ENCODE measurements around the gene STPG1.

The STPG1 gene

DNA sequence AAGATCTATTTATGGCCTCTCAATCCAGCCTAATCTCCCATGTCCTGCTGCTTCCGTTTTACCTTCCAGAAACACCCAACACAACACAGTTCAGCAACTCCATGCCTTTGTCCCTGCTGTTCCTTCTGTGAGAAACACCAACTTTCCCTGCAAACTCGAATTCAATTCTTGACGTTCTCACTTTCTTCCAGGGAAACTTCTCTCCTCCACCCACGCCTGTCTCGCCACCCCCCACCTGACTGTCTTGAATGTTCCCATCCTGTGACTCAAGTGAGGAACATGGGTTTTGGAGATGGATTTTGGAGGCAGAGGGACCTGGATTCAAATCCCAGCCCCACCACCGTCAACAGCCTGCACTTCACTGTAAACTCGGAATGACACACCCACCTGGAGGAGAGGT, 49.6 kb downstream of the STPG1 start:
- Histone ChIP-seq H3K9me3 (ENCODE audit: control insufficient read depth, insufficient read depth, low read depth, low read length) (no peaks in the 10 kb centered on the region), H3K27ac (ENCODE audit: extremely low read depth, low read depth, low read length) (no peak overlapping the region), H3K4me3 (ENCODE audit: low read depth, low read length) (no peak overlapping the region), H3K4me1 (ENCODE audit: control insufficient read depth, insufficient read depth, low read length) (no peaks in the 10 kb centered on the region), H3K36me3 (ENCODE audit: control insufficient read depth in 2 of 2, insufficient read depth in 1 of 2, low read length in 2 of 2) (peaks cover 3 to 46% of the 10 kb centered on the region in 2 experiments; a peak in 2 of 3 replicates)
- POLR2A ChIA-PET: interaction anchor here (2.8 kb wide), 1 partner anchor 42 kb away, joined by 10 read pairs; no protein-coding TSS in a partner anchor
- TF ChIP-seq ZNF169 (tag by site-specific recombination; IDR thresholded peaks at IDR 0.05): no peak
- TF ChIP-seq HOXC10 (CRISPR knock-in tag; IDR thresholded peaks at IDR 0.05): no peak
- 0 out of 2 replicates have a peak, but pooled peaks have one; percentile 6 for TF ChIP-seq EGR2 (tag by site-specific recombination; IDR thresholded peaks at IDR 0.05; ENCODE audit: low read depth)
- TF ChIP-seq PRDM1 (tag by site-specific recombination; IDR thresholded peaks at IDR 0.05): peak; percentile 85
- CTCF ChIA-PET: interaction anchor here (5.1 kb wide), 1 partner anchor 27 kb away, joined by 23 read pairs; no protein-coding TSS in a partner anchor

DNA sequence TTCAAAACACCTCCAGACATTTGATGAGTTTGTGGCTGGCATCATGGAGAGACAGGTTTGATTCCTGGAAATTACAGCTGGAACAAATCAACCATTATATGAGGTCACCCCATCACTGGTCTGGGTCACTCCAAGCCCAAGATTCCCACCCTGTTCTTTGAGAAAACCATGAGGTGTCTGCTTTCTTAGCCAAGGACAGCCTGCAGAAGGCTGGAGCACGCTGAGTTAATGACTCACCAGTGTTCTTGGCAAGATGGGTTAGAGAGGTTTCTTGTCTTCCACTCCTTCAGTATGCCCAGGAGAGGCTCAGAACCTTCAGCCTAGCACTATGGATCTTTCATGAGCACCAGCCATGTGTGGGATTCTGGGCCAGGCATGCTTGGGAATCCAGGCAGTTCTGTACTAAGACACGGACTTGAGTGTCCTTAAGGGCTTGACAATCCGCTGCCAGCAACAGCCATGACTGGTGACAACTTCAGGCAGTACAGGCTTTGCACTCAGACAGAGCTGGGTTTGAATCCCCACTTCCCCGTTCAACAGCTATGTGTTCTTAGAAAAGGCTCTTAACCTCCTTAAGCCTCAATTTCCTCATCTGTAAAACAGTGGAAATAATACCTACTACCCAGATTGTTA, 50.5 kb downstream of the STPG1 start:
- Histone ChIP-seq H3K4me3 (ENCODE audit: low read depth, low read length) (no peak overlapping the region), H3K4me1 (ENCODE audit: control insufficient read depth, insufficient read depth, low read length) (no peaks in the 10 kb centered on the region), H3K27ac (ENCODE audit: extremely low read depth, low read depth, low read length) (no peak overlapping the region), H3K36me3 (ENCODE audit: control insufficient read depth in 2 of 2, insufficient read depth in 1 of 2, low read length in 2 of 2) (peaks cover 0 to 49% of the 10 kb centered on the region in 2 experiments; a peak in 1 of 3 replicates), H3K9me3 (ENCODE audit: control insufficient read depth, insufficient read depth, low read depth, low read length) (no peaks in the 10 kb centered on the region)
- TF ChIP-seq, protein P1, sequence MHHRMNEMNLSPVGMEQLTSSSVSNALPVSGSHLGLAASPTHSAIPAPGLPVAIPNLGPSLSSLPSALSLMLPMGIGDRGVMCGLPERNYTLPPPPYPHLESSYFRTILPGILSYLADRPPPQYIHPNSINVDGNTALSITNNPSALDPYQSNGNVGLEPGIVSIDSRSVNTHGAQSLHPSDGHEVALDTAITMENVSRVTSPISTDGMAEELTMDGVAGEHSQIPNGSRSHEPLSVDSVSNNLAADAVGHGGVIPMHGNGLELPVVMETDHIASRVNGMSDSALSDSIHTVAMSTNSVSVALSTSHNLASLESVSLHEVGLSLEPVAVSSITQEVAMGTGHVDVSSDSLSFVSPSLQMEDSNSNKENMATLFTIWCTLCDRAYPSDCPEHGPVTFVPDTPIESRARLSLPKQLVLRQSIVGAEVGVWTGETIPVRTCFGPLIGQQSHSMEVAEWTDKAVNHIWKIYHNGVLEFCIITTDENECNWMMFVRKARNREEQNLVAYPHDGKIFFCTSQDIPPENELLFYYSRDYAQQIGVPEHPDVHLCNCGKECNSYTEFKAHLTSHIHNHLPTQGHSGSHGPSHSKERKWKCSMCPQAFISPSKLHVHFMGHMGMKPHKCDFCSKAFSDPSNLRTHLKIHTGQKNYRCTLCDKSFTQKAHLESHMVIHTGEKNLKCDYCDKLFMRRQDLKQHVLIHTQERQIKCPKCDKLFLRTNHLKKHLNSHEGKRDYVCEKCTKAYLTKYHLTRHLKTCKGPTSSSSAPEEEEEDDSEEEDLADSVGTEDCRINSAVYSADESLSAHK (tag by site-specific recombination; IDR thresholded peaks at IDR 0.05): peak; percentile 19; the same call in 1 of the 2 replicates
- TF ChIP-seq ZNF558 (tag by site-specific recombination; IDR thresholded peaks at IDR 0.05): no peak
- TF ChIP-seq ZNF660 (tag by site-specific recombination; IDR thresholded peaks at IDR 0.05): peak; percentile 63
- no peak for TF ChIP-seq ZBTB21 (tag by site-specific recombination; IDR thresholded peaks at IDR 0.05)
- TF ChIP-seq ZNF366 (tag by site-specific recombination; conservative IDR thresholded peaks at IDR 0.05): 0 out of 2 replicates have a peak, but pooled peaks have one; percentile 17
- no peak for TF ChIP-seq ZNF600 (tag by site-specific recombination; IDR thresholded peaks at IDR 0.05)
- no peak for TF ChIP-seq ZNF266 (tag by site-specific recombination; IDR thresholded peaks at IDR 0.05; ENCODE audit: low read depth)
- TF ChIP-seq ZNF785 (tag by site-specific recombination; IDR thresholded peaks at IDR 0.05): no peak
- no peak for TF ChIP-seq ZNF530 (tag by site-specific recombination; IDR thresholded peaks at IDR 0.05; ENCODE audit: low read depth)
- ChIA-PET POLR2A (interaction anchor here (0.5 kb wide), 1 partner anchor 530 kb away, joined by 5 read pairs; no protein-coding TSS in a partner anchor), CTCF (interaction anchor here (0.9 to 1.5 kb wide), 2 partner anchors 28 to 165 kb away, joined by 3 to 5 read pairs; no protein-coding TSS in a partner anchor)

DNA sequence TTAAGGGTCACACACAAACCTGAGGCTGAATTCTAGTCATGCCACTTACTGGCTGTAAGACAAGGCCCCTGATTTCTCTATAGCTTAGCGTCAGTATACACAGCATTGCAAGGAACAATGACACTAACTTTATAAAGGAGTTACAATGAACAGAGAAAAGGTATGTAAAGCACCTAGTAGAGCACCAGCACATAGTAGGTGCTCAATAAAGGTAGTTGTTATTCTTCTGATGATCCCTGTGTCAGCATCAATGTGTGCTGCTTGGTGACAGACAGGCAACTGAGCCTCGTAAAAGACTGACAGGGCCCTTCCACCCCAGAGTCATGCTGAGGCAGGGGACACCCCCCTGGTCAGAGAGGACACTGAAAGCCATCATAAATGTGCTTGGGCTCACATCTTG, 51.2 kb downstream of the STPG1 start:
- H3K9me3 ChIP-seq (ENCODE audit: control insufficient read depth, insufficient read depth, low read depth, low read length): no peaks in the 10 kb centered on the region
- ChIA-PET CTCF (interaction anchor here (0.9 to 1.7 kb wide), 3 partner anchors 29 to 164 kb away, joined by 3 to 5 read pairs (median 4); no protein-coding TSS in a partner anchor), POLR2A (interaction anchor here (0.5 kb wide), 1 partner anchor 529 kb away, joined by 5 read pairs; no protein-coding TSS in a partner anchor)
- no peaks in the 10 kb centered on the region for H3K4me1 ChIP-seq (ENCODE audit: control insufficient read depth, insufficient read depth, low read length)
- TF ChIP-seq ZIC2 (tag by site-specific recombination; IDR thresholded peaks at IDR 0.05): 0 out of 2 replicates have a peak, but pooled peaks have one; percentile 7
- 0 out of 2 replicates have a peak, but pooled peaks have one; percentile 36 for TF ChIP-seq ZNF664 (tag by site-specific recombination; IDR thresholded peaks at IDR 0.05)
- TF ChIP-seq ZNF354C (tag by site-specific recombination; IDR thresholded peaks at IDR 0.05; ENCODE audit: borderline replicate concordance, low read depth): no peak
- H3K36me3 ChIP-seq (ENCODE audit: control insufficient read depth in 2 of 2, insufficient read depth in 1 of 2, low read length in 2 of 2): peaks cover 0 to 53% of the 10 kb centered on the region in 2 experiments; a peak in 1 of 3 replicates
- no peak overlapping the region for H3K4me3 ChIP-seq (ENCODE audit: low read depth, low read length)
- H3K27ac ChIP-seq (ENCODE audit: extremely low read depth, low read depth, low read length): no peak overlapping the region

All from HEK293 (cell line).